ENCODE results near the gene SIRPA. TPM values are rescaled to one million over a fixed set of nuclear protein-coding genes. Genes with fewer than 3 reads are reported as not detected.

Gene SIRPA
- 10 to 100 TPM; 11.4 to 40.8 (median 22.4) TPM for polyA plus RNA-seq
- long read RNA-seq, donor 1, full-length matches to known transcripts, result 7 of 7 reads
- long read RNA-seq, donor 1, partial matches to known transcripts, result 0 of 7 reads
- long read RNA-seq, donor 1, other reads (novel, unspliced or antisense), result 0 of 7 reads
- long read RNA-seq, donor 2, partial matches to known transcripts, result 0 of 1 reads
- long read RNA-seq, donor 2, other reads (novel, unspliced or antisense), result 0 of 1 reads
- long read RNA-seq, donor 3, partial matches to known transcripts, result 0 of 2 reads
- long read RNA-seq, donor 3, other reads (novel, unspliced or antisense), result 0 of 2 reads
- long read RNA-seq, donor 4, result 0 reads
- long read RNA-seq, donor 5, full-length matches to known transcripts, result 1 of 1 reads
- long read RNA-seq, donor 5, partial matches to known transcripts, result 0 of 1 reads
- long read RNA-seq, donor 5, other reads (novel, unspliced or antisense), result 0 of 1 reads
- long read RNA-seq, donor 6, full-length matches to known transcripts, result 2 of 2 reads
- long read RNA-seq, donor 6, partial matches to known transcripts, result 0 of 2 reads
- long read RNA-seq, donor 6, other reads (novel, unspliced or antisense), result 0 of 2 reads
- long read RNA-seq, donor 7, full-length matches to known transcripts, result 16 of 22 reads
- long read RNA-seq, donor 7, partial matches to known transcripts, result 6 of 22 reads
- long read RNA-seq, donor 7, other reads (novel, unspliced or antisense), result 0 of 22 reads
- long read RNA-seq, donor 8, partial matches to known transcripts, result 0 of 1 reads
- long read RNA-seq, donor 8, other reads (novel, unspliced or antisense), result 0 of 1 reads
- long read RNA-seq, donor 9, partial matches to known transcripts, result 0 of 1 reads
- long read RNA-seq, donor 9, other reads (novel, unspliced or antisense), result 0 of 1 reads
- long read RNA-seq, donor 10, full-length matches to known transcripts, result 6 of 6 reads
- long read RNA-seq, donor 10, partial matches to known transcripts, result 0 of 6 reads
- long read RNA-seq, donor 10, other reads (novel, unspliced or antisense), result 0 of 6 reads

DNA sequence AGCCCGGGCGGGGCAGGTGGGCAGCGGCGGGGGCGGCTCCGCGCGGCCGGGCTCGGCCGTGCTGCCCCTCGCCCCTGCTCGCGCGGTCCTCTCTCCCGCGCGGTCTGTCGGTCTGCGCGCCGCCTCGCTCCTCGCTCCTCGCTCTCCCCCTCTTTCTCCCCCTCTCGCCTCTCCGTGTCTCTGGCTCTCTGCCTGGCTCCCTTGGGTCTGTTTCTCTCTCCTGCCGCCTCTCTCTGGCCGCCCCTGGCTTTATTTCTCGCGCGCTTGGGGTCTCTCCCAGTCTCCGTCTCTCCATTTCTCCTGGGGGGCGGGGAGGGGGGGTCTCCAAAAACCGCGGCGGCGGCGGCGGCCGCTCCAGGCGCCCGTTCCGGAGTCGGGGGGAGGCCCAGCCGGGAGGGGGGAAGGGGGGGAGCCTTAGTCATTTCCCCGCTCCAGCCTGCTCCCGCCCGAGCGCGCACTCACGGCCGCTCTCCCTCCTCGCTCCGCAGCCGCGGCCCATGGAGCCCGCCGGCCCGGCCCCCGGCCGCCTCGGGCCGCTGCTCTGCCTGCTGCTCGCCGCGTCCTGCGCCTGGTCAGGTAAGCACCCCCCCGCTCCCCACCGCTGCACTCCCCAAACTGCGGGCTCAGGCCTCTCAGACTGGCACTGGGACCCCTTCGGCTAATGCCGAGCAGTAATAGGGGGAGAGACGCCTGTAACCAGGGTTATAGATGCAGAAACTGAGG, at the start of gene SIRPA:
Gene SIRPA (plus strand): TSS at position 457 of the 723 bp plus-strand sequence. CDS start 41 bp downstream, at position 498.
- Histone ChIP-seq H3K9me3 (ENCODE audit: control insufficient read depth in 2 of 2, insufficient read depth in 1 of 2, low read depth in 1 of 2, low read length in 1 of 2) (no peaks in the 10 kb centered on the region), H3K4me3 (ENCODE audit: low read depth in 1 of 3, low read length in 3 of 3) (peak within 1 kb of the TSS; percentile 49 to 77 (median 68)), H3K27me3 (ENCODE audit: control insufficient read depth in 3 of 3, insufficient read depth in 3 of 3, low read length in 3 of 3) (peaks cover 0 to 4% (median 0%) of the 10 kb centered on the region in 3 donors), H3K36me3 (ENCODE audit: control insufficient read depth in 3 of 3, insufficient read depth in 2 of 3, low read depth in 1 of 3, low read length in 3 of 3) (peaks cover 0 to 11% (median 0%) of the 10 kb centered on the region in 3 donors), H3K27ac (ENCODE audit: low read depth in 1 of 3, low read length in 2 of 3) (peak within 1 kb of the TSS; percentile 58 to 80 (median 77)), H3K4me1 (ENCODE audit: control insufficient read depth in 3 of 3, insufficient read depth in 2 of 3, low read depth in 1 of 3, low read length in 2 of 3) (peaks cover 0 to 16% (median 3%) of the 10 kb centered on the region in 3 donors)
- WGBS, 3 donors, result 1% methylated on average over 25 to 74 of the region's 74 CpGs
- FAIRE-seq, result no peak
- DNase-seq, result peak; percentile 37 to 86

DNA sequence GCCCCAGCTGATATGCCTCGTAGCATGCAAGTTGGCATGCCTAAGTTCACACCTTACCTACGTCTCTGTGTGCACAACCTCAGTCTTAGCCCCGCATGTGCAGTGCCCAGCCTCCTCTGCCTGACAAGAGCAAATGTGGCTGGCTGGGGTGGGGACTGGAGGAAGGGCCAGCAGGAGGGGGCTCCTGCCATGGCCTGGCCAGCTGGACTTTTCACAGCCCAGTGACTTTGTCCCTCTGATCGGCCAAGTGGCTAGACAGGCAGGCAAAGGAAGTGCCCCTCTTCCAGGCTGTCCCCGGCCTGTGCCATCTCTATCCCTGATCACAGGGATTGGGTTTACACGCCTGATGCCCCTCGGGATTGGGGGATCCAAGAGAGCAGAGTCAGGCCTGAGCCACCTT, 49.5 kb upstream of the SIRPA start:
- Histone ChIP-seq H3K36me3 (ENCODE audit: control insufficient read depth in 3 of 3, insufficient read depth in 2 of 3, low read depth in 1 of 3, low read length in 3 of 3) (no peaks in the 10 kb centered on the region), H3K4me1 (ENCODE audit: control insufficient read depth in 3 of 3, insufficient read depth in 2 of 3, low read depth in 1 of 3, low read length in 2 of 3) (peaks cover 0 to 16% (median 0%) of the 10 kb centered on the region in 3 donors), H3K27ac (ENCODE audit: low read depth in 1 of 3, low read length in 2 of 3) (peak overlapping the region in 1 of 3 donors; percentile 12), H3K27me3 (ENCODE audit: control insufficient read depth in 3 of 3, insufficient read depth in 3 of 3, low read length in 3 of 3) (no peaks in the 10 kb centered on the region), H3K4me3 (ENCODE audit: low read depth in 1 of 3, low read length in 3 of 3) (no peak overlapping the region), H3K9me3 (ENCODE audit: control insufficient read depth in 2 of 2, insufficient read depth in 1 of 2, low read depth in 1 of 2, low read length in 1 of 2) (peaks cover 0 to 4% of the 10 kb centered on the region in 2 donors)
- WGBS, 3 donors, result 85 to 88% (median 87%) methylated on average over 7 of the region's 7 CpGs
- no peak for DNase-seq
- no peak for FAIRE-seq

DNA sequence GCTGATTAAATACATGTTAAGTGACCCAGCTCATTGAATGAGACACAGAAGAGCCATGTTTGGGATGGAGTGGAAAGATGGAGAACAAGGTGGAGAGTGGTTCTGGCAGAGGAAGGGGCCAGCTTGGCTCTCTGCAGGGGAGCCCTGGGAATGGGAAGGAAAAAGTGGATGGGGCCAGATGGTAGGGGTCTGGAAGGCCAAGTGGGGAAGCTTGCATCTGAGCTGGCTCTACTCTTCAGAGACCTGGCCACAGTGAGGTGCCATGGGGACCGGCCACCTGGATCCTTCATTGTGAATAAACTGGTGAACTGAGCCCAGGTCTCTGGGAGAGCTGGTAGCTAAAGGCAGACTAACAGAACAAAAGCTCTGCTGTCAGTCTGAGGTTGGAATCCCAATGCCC, 48.9 kb upstream of the SIRPA start:
- WGBS, 3 donors, result 98 to 100% (median 100%) methylated on average over 1 of the region's 1 CpG
- DNase-seq, result no peak
- H3K27ac ChIP-seq (ENCODE audit: low read depth in 1 of 3, low read length in 2 of 3), result no peak overlapping the region
- H3K9me3 ChIP-seq (ENCODE audit: control insufficient read depth in 2 of 2, insufficient read depth in 1 of 2, low read depth in 1 of 2, low read length in 1 of 2), result peaks cover 0 to 4% of the 10 kb centered on the region in 2 donors
- H3K36me3 ChIP-seq (ENCODE audit: control insufficient read depth in 3 of 3, insufficient read depth in 2 of 3, low read depth in 1 of 3, low read length in 3 of 3), result no peaks in the 10 kb centered on the region
- H3K27me3 ChIP-seq (ENCODE audit: control insufficient read depth in 3 of 3, insufficient read depth in 3 of 3, low read length in 3 of 3), result no peaks in the 10 kb centered on the region
- no peak overlapping the region for H3K4me3 ChIP-seq (ENCODE audit: low read depth in 1 of 3, low read length in 3 of 3)
- FAIRE-seq, result no peak
- H3K4me1 ChIP-seq (ENCODE audit: control insufficient read depth in 3 of 3, insufficient read depth in 2 of 3, low read depth in 1 of 3, low read length in 2 of 3), result peaks cover 0 to 16% (median 0%) of the 10 kb centered on the region in 3 donors

DNA sequence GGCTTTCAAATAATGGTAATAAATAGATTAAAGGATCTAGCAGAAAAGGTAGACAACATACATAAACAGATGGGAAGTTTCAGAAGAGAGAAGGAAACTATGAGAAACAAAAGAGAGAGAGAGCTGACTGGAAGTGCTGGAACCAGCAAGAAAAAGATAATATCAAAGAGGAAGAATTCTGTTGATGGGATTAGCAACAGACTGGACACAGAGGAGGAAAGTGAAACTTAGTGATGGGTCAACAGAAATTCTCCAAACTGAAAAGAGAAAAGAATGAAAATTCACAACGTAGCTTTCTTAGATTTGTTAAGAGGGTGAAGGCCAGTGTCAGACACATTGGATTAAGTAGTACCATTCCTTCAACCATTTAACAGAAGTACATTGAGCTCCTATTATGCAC, 48.3 kb upstream of the SIRPA start:
- Histone ChIP-seq H3K27me3 (ENCODE audit: control insufficient read depth in 3 of 3, insufficient read depth in 3 of 3, low read length in 3 of 3) (no peaks in the 10 kb centered on the region), H3K9me3 (ENCODE audit: control insufficient read depth in 2 of 2, insufficient read depth in 1 of 2, low read depth in 1 of 2, low read length in 1 of 2) (peaks cover 0 to 4% of the 10 kb centered on the region in 2 donors), H3K4me3 (ENCODE audit: low read depth in 1 of 3, low read length in 3 of 3) (no peak overlapping the region), H3K27ac (ENCODE audit: low read depth in 1 of 3, low read length in 2 of 3) (no peak overlapping the region), H3K36me3 (ENCODE audit: control insufficient read depth in 3 of 3, insufficient read depth in 2 of 3, low read depth in 1 of 3, low read length in 3 of 3) (no peaks in the 10 kb centered on the region), H3K4me1 (ENCODE audit: control insufficient read depth in 3 of 3, insufficient read depth in 2 of 3, low read depth in 1 of 3, low read length in 2 of 3) (peaks cover 0 to 16% (median 0%) of the 10 kb centered on the region in 3 donors)
- DNase-seq (no peak), FAIRE-seq (no peak)
- 0% methylated on average over 1 of the region's 1 CpG for WGBS, 3 donors

DNA sequence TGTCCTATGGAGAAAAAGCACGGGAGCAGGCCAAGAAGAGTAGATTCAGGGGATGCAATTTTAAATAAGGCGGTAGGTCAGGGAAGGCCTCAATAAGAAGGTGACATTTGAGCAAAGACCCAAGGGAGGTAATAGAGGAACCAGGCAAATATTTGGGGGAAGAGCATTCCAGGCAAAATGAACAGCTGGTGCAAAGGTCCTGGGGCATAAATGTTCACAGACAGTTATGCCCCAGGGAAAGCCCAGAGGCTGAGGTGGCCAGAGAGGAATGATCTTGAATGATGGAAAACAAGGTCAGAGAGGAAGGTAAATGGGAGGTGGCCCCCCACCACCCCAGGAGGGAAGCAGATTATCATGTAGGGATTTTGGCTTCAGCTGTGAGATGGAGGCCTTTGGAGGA, 47.4 kb upstream of the SIRPA start:
- 93 to 96% (median 96%) methylated on average over 2 of the region's 2 CpGs for WGBS, 3 donors
- FAIRE-seq, result no peak
- DNase-seq, result no peak
- Histone ChIP-seq H3K4me1 (ENCODE audit: control insufficient read depth in 3 of 3, insufficient read depth in 2 of 3, low read depth in 1 of 3, low read length in 2 of 3) (peaks cover 0 to 16% (median 0%) of the 10 kb centered on the region in 3 donors), H3K36me3 (ENCODE audit: control insufficient read depth in 3 of 3, insufficient read depth in 2 of 3, low read depth in 1 of 3, low read length in 3 of 3) (no peaks in the 10 kb centered on the region), H3K27me3 (ENCODE audit: control insufficient read depth in 3 of 3, insufficient read depth in 3 of 3, low read length in 3 of 3) (no peaks in the 10 kb centered on the region), H3K9me3 (ENCODE audit: control insufficient read depth in 2 of 2, insufficient read depth in 1 of 2, low read depth in 1 of 2, low read length in 1 of 2) (peaks cover 0 to 4% of the 10 kb centered on the region in 2 donors), H3K27ac (ENCODE audit: low read depth in 1 of 3, low read length in 2 of 3) (peak overlapping the region in 1 of 3 donors; percentile 65), H3K4me3 (ENCODE audit: low read depth in 1 of 3, low read length in 3 of 3) (no peak overlapping the region)

DNA sequence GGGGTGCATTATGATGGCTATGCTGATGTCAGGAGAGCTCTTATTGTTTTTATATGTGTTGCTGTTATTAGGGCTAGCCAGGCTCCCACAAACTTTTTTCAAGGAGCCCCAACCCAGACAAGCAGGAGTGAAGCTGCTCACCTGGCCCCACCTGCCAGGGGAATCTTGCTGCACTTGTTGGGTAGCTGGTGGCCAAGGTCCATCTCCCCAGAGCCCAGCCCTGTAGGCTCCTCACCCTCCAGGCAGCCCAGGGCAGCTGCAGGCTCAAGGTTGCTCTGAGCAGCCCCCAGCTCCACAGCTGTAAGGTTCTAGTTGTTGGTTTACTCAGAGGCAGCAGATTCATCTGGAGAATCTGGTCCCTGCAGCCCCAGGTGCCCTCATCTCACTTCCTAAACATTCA, 46.8 kb upstream of the SIRPA start:
- peak; percentile 75 to 89 for DNase-seq
- FAIRE-seq, result no peak

DNA sequence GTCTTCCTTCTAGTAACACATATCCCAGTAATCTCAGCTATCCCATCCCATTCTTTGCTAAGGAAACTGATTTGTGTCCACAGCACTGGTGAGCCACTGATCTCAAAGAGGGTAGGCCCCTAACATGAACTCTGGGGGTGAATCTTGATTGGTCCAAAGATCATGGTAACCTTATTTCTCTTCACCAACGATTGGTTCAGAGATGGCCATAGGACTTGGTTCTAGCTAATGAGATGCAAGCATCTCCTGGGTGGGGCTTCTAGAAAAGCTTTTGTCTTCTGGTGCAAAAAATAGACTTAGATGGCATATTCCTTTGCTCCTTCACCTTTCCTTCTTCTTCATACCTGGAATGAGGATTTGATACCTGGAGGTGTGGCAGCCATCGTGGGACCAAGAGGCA, 43.8 kb upstream of the SIRPA start:
- Histone ChIP-seq H3K9me3 (ENCODE audit: control insufficient read depth in 2 of 2, insufficient read depth in 1 of 2, low read depth in 1 of 2, low read length in 1 of 2) (peaks cover 0 to 2% of the 10 kb centered on the region in 2 donors), H3K4me1 (ENCODE audit: control insufficient read depth in 3 of 3, insufficient read depth in 2 of 3, low read depth in 1 of 3, low read length in 2 of 3) (peaks cover 0 to 48% (median 6%) of the 10 kb centered on the region in 3 donors), H3K36me3 (ENCODE audit: control insufficient read depth in 3 of 3, insufficient read depth in 2 of 3, low read depth in 1 of 3, low read length in 3 of 3) (no peaks in the 10 kb centered on the region), H3K27ac (ENCODE audit: low read depth in 1 of 3, low read length in 2 of 3) (no peak overlapping the region), H3K27me3 (ENCODE audit: control insufficient read depth in 3 of 3, insufficient read depth in 3 of 3, low read length in 3 of 3) (no peaks in the 10 kb centered on the region), H3K4me3 (ENCODE audit: low read depth in 1 of 3, low read length in 3 of 3) (no peak overlapping the region)
- DNase-seq, result no peak
- no peak for FAIRE-seq
- 74 to 85% (median 84%) methylated on average over 2 of the region's 2 CpGs for WGBS, 3 donors

More for the DNA sequence above, 46.8 kb upstream of the SIRPA start:
- H3K27ac ChIP-seq (ENCODE audit: low read depth in 1 of 3, low read length in 2 of 3), result peak overlapping the region in 1 of 3 donors; percentile 65
- H3K9me3 ChIP-seq (ENCODE audit: control insufficient read depth in 2 of 2, insufficient read depth in 1 of 2, low read depth in 1 of 2, low read length in 1 of 2), result peaks cover 0 to 4% of the 10 kb centered on the region in 2 donors
- H3K4me3 ChIP-seq (ENCODE audit: low read depth in 1 of 3, low read length in 3 of 3), result no peak overlapping the region
- no peaks in the 10 kb centered on the region for H3K27me3 ChIP-seq (ENCODE audit: control insufficient read depth in 3 of 3, insufficient read depth in 3 of 3, low read length in 3 of 3)
- H3K4me1 ChIP-seq (ENCODE audit: control insufficient read depth in 3 of 3, insufficient read depth in 2 of 3, low read depth in 1 of 3, low read length in 2 of 3), result peaks cover 0 to 20% (median 0%) of the 10 kb centered on the region in 3 donors
- no peaks in the 10 kb centered on the region for H3K36me3 ChIP-seq (ENCODE audit: control insufficient read depth in 3 of 3, insufficient read depth in 2 of 3, low read depth in 1 of 3, low read length in 3 of 3)

Data from small intestine (tissue), 16 donors.